HS-5 (cell line): ENCODE data around the gene DGKE.
A peak's percentile ranks its signal among the peaks of the same experiment; 100 is the strongest.

Experiments used
- DNase-seq: peaks from one replicate; pipeline ENCODE4 v3.0.0-alpha.2; 2012; ENCODE audit warnings: low read depth

DGKE gene

GRCh38 chr17:56849131-56849530 lies 15.2 kb downstream of the DGKE start:
- no peak for DNase-seq

- no peak for DNase-seq
These were observed 16.6 kb downstream of the DGKE start for GRCh38 chr17:56850591-56850990.

GRCh38 chr17:56851008-56851407 lies 17.1 kb downstream of the DGKE start:
- DNase-seq, result no peak

- DNase-seq, result no peak
These were observed 27.9 kb downstream of the DGKE start for GRCh38 chr17:56861899-56862298.

GRCh38 chr17:56863974-56864373 lies 30.0 kb downstream of the DGKE start:
- no peak for DNase-seq

GRCh38 chr17:56866076-56866475 lies 32.1 kb downstream of the DGKE start:
- DNase-seq, result no peak

GRCh38 chr17:56866496-56866895 lies 32.5 kb downstream of the DGKE start:
- DNase-seq, result no peak

- peak; percentile 60 for DNase-seq
These were observed 34.0 kb downstream of the DGKE start for GRCh38 chr17:56867948-56868376.

GRCh38 chr17:56868716-56869115 lies 34.8 kb downstream of the DGKE start:
- no peak for DNase-seq

- no peak for DNase-seq
These were observed 36.2 kb downstream of the DGKE start for GRCh38 chr17:56870081-56870651.

- DNase-seq, result no peak
These were observed 42.8 kb downstream of the DGKE start for GRCh38 chr17:56876766-56877179.

GRCh38 chr17:56879280-56879679 lies 45.3 kb downstream of the DGKE start:
- no peak for DNase-seq

- DNase-seq, result no peak
These were observed 46.2 kb downstream of the DGKE start for GRCh38 chr17:56880133-56880532.

GRCh38 chr17:56880571-56880970 lies 46.6 kb downstream of the DGKE start:
- no peak for DNase-seq

- no peak for DNase-seq
These were observed 47.8 kb downstream of the DGKE start for GRCh38 chr17:56881685-56882295.

- no peak for DNase-seq
These were observed 49.7 kb downstream of the DGKE start for GRCh38 chr17:56883616-56884015.

- DNase-seq, result no peak
These were observed 50.7 kb downstream of the DGKE start for GRCh38 chr17:56884483-56885311.

GRCh38 chr17:56885312-56885657 lies 51.3 kb downstream of the DGKE start:
- DNase-seq, result no peak

GRCh38 chr17:56886288-56886731 lies 52.4 kb downstream of the DGKE start:
- no peak for DNase-seq

- no peak for DNase-seq
These were observed 53.2 kb downstream of the DGKE start for GRCh38 chr17:56887105-56887504.

- DNase-seq, result no peak
These were observed 53.9 kb downstream of the DGKE start for GRCh38 chr17:56887552-56888467.

- DNase-seq, result no peak
These were observed 56.4 kb downstream of the DGKE start for GRCh38 chr17:56890390-56890789.
